Measurements from ENCODE around the gene MEPCE. TPM values are rescaled to one million over a fixed set of nuclear protein-coding genes. Genes with fewer than 3 reads are reported as not detected.

Gene MEPCE
- total RNA-seq, 2 donors from 2014 or later = 53.0 to 83.5 TPM

- ATAC-seq (no peak), DNase-seq (ENCODE audit: low spot score in 2 of 2) (no peak)
- Mint-ChIP-seq H3K36me3 (no peaks in the 10 kb centered on the region), H3K27ac (no peak overlapping the region), H3K9me3 (no peaks in the 10 kb centered on the region)
Observed at GRCh38 chr7:100400041-100400440, 29.6 kb upstream of the MEPCE start.

- ATAC-seq (no peak), DNase-seq (ENCODE audit: low spot score in 2 of 2) (peak in 1 of 2 donors; percentile 19)
- no peaks in the 10 kb centered on the region for H3K36me3 Mint-ChIP-seq
- H3K9me3 Mint-ChIP-seq = no peaks in the 10 kb centered on the region
- no peak overlapping the region for H3K27ac Mint-ChIP-seq
Observed at GRCh38 chr7:100400656-100401055, 29.0 kb upstream of the MEPCE start.

- Mint-ChIP-seq H3K36me3 (no peaks in the 10 kb centered on the region), H3K9me3 (no peaks in the 10 kb centered on the region), H3K27ac (no peak overlapping the region)
- ATAC-seq = no peak
- DNase-seq (ENCODE audit: low spot score in 2 of 2) = no peak
Observed at GRCh38 chr7:100401811-100402210, 27.8 kb upstream of the MEPCE start.

- no peak overlapping the region for H3K27ac Mint-ChIP-seq
- H3K9me3 Mint-ChIP-seq = no peaks in the 10 kb centered on the region
- no peak for DNase-seq (ENCODE audit: low spot score in 2 of 2)
- no peaks in the 10 kb centered on the region for H3K36me3 Mint-ChIP-seq
- no peak for ATAC-seq
Observed at GRCh38 chr7:100402241-100402640, 27.4 kb upstream of the MEPCE start.

GRCh38 chr7:100406767-100407166 lies 22.9 kb upstream of the MEPCE start:
- ATAC-seq (no peak), DNase-seq (ENCODE audit: low spot score in 2 of 2) (no peak)
- no peaks in the 10 kb centered on the region for H3K36me3 Mint-ChIP-seq

GRCh38 chr7:100407285-100408180 lies 22.1 kb upstream of the MEPCE start:
- H3K36me3 Mint-ChIP-seq = no peaks in the 10 kb centered on the region
- H3K9me3 Mint-ChIP-seq = no peaks in the 10 kb centered on the region
- DNase-seq (ENCODE audit: low spot score in 2 of 2) (peak in 1 of 2 donors; percentile 48), ATAC-seq (peak; percentile 86 to 88)
- no peak overlapping the region for H3K27ac Mint-ChIP-seq

More at GRCh38 chr7:100406767-100407166, 22.9 kb upstream of the MEPCE start:
- Mint-ChIP-seq H3K9me3 (no peaks in the 10 kb centered on the region), H3K27ac (no peak overlapping the region)

- H3K36me3 Mint-ChIP-seq = no peaks in the 10 kb centered on the region
- ATAC-seq = no peak
- H3K27ac Mint-ChIP-seq = no peak overlapping the region
- DNase-seq (ENCODE audit: low spot score in 2 of 2) = no peak
- no peaks in the 10 kb centered on the region for H3K9me3 Mint-ChIP-seq
Observed at GRCh38 chr7:100411101-100411500, 18.5 kb upstream of the MEPCE start.

GRCh38 chr7:100413346-100413745 lies 16.3 kb upstream of the MEPCE start:
- H3K27ac Mint-ChIP-seq = no peak overlapping the region
- H3K36me3 Mint-ChIP-seq = no peaks in the 10 kb centered on the region
- DNase-seq (ENCODE audit: low spot score in 2 of 2) (no peak), ATAC-seq (no peak)
- H3K9me3 Mint-ChIP-seq = no peaks in the 10 kb centered on the region

- ATAC-seq = no peak
- Mint-ChIP-seq H3K36me3 (no peaks in the 10 kb centered on the region), H3K9me3 (no peaks in the 10 kb centered on the region), H3K27ac (no peak overlapping the region)
- DNase-seq (ENCODE audit: low spot score in 2 of 2) = no peak
Observed at GRCh38 chr7:100413889-100414288, 15.7 kb upstream of the MEPCE start.

- ATAC-seq = no peak
- Mint-ChIP-seq H3K36me3 (no peaks in the 10 kb centered on the region), H3K27ac (no peak overlapping the region), H3K9me3 (no peaks in the 10 kb centered on the region)
- no peak for DNase-seq (ENCODE audit: low spot score in 2 of 2)
Observed at GRCh38 chr7:100415448-100415847, 14.2 kb upstream of the MEPCE start.

GRCh38 chr7:100418930-100419659 lies 10.5 kb upstream of the MEPCE start:
- no peaks in the 10 kb centered on the region for H3K9me3 Mint-ChIP-seq
- no peak overlapping the region for H3K27ac Mint-ChIP-seq
- no peaks in the 10 kb centered on the region for H3K36me3 Mint-ChIP-seq

GRCh38 chr7:100419660-100420226 lies 9.9 kb upstream of the MEPCE start:
- DNase-seq (ENCODE audit: low spot score in 2 of 2) (no peak), ATAC-seq (no peak)
- no peaks in the 10 kb centered on the region for H3K9me3 Mint-ChIP-seq
- H3K36me3 Mint-ChIP-seq = no peaks in the 10 kb centered on the region
- H3K27ac Mint-ChIP-seq = no peak overlapping the region

More at GRCh38 chr7:100418930-100419659, 10.5 kb upstream of the MEPCE start:
- DNase-seq (ENCODE audit: low spot score in 2 of 2) (no peak), ATAC-seq (no peak)

- H3K36me3 Mint-ChIP-seq = peaks cover 5% of the 10 kb centered on the region in 2 donors
- ATAC-seq (no peak), DNase-seq (ENCODE audit: low spot score in 2 of 2) (no peak)
- no peak overlapping the region for H3K27ac Mint-ChIP-seq
- H3K9me3 Mint-ChIP-seq = peaks cover 0 to 4% of the 10 kb centered on the region in 2 donors
Observed at GRCh38 chr7:100423315-100423714, 6.3 kb upstream of the MEPCE start.

GRCh38 chr7:100425347-100425746 lies 4.3 kb upstream of the MEPCE start:
- Mint-ChIP-seq H3K36me3 (peaks cover 15 to 16% of the 10 kb centered on the region in 2 donors), H3K27ac (no peak overlapping the region), H3K9me3 (peaks cover 0 to 4% of the 10 kb centered on the region in 2 donors)
- no peak for DNase-seq (ENCODE audit: low spot score in 2 of 2)
- ATAC-seq = no peak

- DNase-seq (ENCODE audit: low spot score in 2 of 2) = no peak
- H3K36me3 Mint-ChIP-seq = peaks cover 15 to 20% of the 10 kb centered on the region in 2 donors
- no peak for ATAC-seq
Observed at GRCh38 chr7:100426516-100426915, 3.1 kb upstream of the MEPCE start.

GRCh38 chr7:100427762-100428198 lies 1.9 kb upstream of the MEPCE start:
- ATAC-seq = no peak
- peak overlapping the region; percentile 100 for H3K27ac Mint-ChIP-seq
- H3K36me3 Mint-ChIP-seq = peaks cover 15 to 25% of the 10 kb centered on the region in 2 donors
- DNase-seq (ENCODE audit: low spot score in 2 of 2) = no peak
- H3K9me3 Mint-ChIP-seq = peaks cover 0 to 4% of the 10 kb centered on the region in 2 donors

More at GRCh38 chr7:100426516-100426915, 3.1 kb upstream of the MEPCE start:
- H3K27ac Mint-ChIP-seq = no peak overlapping the region
- peaks cover 0 to 4% of the 10 kb centered on the region in 2 donors for H3K9me3 Mint-ChIP-seq

Measured in activated naive CD4-positive, alpha-beta T cell treated with anti-CD3 and anti-CD28 coated beads, Interleukin-2, amount 50 U/mL, for 72 hours (primary cell).